HG03103 (cell line): ENCODE measurements around the gene WNT7B.

Experiments
- ATAC-seq: cut with Tn5 transposase; IDR thresholded peaks from one replicate; pipeline ENCODE4 v1.9.1; 2021; ENCODE audit warnings: low read depth; ENCODE audit not compliant: unreplicated experiment

Gene WNT7B

DNA sequence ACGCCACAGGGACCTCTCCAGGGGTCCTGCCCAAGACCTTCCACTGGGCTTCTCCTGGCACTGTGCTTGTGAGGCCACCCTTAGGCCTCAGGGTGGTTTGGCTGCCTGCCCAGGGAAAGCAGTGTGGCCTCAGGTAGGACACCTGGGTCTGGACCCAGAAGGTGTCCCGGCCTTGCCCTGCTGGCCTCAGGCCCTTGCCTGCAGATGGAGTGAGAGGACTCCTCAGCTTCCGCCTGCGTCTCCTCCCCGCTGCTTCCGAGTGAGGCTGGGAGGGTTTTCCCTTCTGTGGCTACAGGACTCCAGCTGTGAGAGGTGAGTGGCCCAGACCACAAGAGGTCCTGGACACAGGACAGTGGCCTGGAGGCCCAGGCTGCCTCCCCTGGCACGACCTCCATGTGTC is 60.4 kb downstream of the WNT7B start:
- ATAC-seq, result no peak

DNA sequence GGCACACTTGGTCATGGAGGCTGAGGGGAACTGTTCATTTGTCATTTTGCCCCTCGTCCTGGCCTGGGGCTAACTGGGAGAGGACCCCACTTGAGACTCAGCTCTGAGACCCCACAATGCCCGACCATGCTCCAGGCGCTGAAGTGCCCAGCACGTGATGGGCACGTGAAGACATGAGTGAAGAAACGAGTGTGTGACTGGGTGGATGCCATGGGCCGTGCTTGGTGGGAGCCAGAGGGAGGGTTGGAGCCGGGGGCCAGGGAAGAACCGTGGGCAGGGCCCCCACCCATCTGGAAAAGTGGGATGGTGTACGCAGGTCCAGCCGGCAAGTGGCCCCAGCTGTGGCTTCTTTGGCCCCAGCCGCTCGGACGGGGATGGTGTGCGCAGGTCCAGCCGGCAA is 61.1 kb downstream of the WNT7B start:
- no peak for ATAC-seq

DNA sequence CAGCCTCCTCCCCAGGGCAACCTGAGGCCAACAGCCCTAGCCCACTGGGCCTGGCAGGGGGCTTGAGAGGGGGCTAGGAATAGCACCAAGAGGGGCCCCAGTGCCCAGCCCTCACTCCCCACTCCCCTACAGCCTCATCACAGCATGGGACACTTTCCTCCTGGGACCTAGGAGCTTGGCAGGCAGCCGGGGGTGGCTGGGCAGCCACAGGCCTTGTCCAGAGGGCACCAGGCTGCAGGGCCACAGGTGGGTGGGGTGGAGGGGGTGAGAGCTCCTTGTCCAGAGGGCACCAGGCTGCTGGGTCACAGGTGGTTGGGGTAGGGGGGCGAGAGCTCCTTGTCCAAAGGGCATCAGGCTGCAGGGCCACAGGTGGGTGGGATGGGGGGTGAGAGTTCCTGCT is 61.8 kb downstream of the WNT7B start:
- ATAC-seq, result no peak

DNA sequence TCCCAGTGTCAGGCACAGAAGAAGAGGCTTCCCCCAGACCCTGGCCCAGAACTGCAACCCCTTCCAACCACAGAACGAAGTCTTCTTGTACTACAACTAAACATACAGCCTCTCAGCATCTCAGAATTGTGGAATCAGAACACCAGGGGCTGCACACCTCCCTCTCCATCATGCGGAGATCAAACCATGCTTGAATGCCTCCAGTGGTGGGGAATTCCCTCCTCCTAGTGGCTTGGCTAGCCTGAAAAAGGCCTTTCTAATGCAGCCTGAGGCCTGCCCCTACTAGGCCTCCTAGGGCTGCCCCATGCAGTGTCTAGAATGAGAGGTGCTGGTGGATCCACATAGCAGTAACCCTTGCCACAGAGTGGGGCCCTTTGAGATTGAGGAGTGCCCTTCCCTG is 62.7 kb downstream of the WNT7B start:
- ATAC-seq, result no peak

DNA sequence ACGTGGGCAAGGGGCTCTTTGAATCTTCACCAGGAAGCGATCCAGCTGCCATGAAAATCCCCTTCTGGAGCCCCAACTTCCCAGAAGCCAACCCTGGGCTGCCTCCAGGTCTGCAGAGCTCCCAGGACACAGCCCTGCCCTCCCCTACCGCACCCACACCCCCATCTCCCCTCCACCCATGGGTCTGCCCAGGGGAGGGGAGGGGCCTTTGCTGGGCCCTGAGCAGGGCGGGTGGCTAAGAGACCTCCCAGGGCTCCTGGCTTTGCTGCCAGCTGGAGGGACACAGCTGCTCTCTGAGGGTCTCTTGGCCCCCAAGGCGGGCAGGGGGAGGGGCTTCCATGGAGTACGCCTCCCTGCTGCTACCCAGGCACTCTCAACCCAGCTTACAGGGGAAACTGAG is 64.1 kb downstream of the WNT7B start:
- no peak for ATAC-seq

DNA sequence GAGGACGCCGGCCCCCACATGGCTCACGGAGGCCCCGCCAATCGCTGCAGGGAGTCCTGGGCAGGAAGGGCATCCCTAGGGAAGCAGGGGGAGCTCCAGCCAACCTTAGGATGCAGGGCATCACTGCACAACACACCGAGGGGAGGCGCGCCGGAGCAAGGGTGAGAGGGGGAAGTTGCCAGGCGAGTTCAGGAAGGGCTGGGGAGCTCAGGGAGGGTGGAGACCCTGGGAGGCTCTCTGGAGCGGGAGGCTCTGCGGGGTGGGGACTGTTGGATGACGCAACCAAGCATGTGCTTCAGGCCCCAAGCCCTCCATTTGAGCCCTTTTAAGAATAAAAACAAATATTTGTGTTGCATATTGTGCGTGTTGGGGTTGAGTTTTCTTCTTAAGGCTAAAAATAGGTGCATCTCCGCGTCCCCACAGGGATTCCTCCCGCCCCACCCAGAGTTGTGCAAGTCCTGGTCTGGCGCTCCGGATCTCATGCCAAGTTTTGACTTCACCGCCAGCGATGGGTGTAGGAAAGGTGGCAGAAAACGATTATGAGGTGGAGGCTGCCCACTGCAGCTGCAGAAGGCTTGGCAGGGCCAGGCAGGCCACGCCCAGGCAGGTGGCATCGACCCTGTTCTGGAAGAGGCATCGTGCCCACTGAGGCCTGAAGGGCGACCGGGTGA is 65.2 kb downstream of the WNT7B start:
- no peak for ATAC-seq

DNA sequence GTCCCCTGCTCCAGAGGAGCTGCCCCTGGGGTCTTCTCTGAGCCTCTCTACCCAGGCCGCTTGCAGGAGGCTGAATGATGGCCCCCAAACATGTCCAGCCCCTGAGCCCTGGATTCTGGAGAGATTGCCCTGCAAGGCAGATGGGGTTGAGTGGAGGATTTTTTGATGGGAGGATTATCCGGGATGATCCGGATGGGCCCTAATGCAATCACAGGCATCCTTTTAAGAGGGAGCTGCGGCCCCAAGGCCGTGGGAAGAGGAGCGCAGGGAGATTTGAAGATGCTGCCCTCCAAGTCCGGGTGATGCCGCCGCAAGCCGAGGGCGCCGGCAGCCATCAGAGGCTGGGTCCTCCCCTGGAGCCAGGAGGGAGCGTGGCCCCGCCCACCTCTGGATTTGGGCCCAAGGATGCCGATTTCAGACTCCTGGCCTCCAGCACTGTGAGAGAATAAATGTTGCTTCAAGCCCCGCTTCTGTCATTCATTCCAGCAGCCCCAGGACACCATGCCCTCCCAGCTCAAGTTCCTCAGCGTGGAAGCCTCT is 66.0 kb downstream of the WNT7B start:
- no peak for ATAC-seq

DNA sequence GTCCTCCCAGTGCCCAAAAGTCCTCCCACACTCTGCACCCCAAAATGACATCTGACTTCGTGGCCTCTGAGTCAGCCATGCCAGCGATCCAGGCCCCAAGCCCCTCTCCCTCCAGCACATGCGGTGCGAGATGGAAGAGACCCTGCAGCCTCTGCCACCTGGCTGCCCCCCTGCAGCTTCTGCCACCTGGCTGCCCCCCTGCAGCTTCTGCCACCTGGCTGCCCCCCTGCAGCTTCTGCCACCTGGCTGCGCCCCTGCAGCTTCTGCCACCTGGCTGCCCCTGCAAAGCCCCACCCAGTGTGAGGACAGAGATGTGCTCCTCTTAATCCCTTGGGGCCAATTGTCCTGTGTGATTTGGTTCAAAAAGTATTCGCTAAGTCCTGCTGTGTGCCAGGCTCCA is 68.0 kb downstream of the WNT7B start:
- no peak for ATAC-seq

DNA sequence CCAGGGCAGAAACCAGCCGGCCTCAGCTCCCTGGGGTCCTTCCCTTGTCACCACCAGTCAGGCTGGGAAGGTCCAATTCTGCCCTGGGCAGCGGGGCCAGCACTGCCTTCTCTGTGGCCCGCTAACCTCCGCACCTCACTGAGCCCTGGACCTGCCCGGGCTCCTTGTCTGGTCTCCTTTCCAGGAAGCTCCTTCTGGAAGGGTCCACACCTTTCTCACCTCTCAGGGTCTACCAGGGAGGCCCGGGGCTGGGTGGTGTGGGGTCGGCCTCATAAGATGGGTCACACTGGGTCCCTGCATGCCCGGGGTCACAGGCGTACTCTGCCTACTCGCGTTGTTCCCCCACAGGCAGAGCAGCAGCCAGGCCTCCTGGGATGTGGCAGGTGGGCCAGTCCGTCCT is 69.0 kb downstream of the WNT7B start:
- ATAC-seq, result no peak

DNA sequence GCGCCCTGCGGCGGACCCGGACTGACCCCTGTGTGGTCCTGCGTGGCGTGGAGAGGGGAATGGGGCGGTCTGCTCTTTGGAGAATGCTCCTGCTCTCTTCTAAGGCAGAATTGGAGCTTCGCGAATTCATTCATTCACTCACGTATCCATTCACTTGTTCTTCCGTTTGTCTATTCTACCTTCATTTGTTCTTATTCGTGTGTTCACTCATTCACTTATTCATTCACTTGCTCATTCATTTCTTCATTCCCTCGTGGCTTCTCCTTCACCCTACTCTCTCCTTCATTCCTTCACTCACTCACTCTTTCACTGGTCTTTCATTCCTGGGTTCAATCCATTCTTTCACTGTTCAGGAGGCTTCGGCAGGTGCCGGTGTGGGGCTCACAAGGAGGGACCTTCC is 69.6 kb downstream of the WNT7B start:
- no peak for ATAC-seq

DNA sequence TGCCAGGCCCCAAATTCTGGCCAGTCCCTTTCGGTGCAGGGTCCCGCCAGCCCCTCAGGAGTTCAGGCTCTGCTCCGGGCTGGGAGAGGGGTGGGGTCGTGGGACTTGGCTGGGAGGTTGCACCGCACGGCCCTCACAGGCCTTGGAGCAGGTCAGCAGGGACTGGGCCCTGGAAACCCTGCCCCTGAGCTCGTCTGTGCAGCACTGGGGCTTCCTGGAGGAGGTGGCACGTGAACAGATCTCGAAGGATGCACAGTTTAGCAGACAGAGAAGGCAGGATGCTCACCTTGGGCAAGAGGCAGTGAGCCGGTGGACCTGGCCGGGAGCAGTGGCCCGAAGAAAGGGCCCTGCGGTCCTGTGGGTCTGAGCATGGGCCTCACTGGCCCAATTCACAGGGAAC is 70.0 kb downstream of the WNT7B start:
- no peak for ATAC-seq

DNA sequence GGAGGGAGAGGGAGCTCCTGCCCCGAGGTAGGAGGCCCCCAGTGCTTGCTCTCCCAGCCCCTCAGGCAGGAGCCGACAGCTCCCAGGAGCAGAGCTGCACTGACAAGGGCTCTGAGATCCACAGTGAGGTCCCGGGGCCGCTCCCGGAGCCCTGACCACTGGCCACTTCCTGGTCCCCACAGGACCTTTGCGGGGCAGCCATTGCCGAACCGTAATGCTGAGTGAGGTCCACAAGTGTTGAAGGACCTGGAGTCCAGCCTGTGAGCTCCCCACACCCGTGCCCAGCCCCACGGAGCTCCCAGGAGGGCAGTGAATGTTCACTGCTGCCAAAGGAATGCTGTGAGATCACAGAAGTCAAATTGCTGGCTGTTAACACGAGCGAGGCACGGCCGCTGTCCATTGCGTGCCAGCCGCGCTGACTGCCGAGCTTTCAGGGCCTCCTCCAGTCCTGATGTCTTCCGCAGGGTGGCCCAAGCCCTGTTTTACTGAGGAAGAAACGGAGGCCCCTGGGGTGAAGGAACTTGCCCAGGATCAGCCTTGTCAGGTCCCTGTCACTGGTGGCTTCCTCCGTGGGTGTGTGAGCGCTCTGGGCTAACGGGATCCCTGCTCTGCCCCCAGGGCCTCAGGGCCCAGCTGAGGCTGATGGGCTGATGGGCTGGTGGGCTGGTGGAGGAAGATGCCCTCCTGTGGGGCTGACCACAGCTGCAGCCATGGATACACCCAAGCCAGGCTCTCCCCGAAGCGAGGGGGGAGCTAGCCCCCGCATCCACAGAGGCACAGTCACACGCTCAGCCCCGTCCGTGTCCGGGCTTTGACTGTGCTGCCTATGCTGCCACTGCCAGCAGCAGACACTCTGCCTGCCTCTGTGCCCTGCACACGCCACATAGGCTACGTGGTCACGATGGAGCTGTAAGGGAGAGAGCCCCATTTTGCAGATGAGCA is 70.8 kb downstream of the WNT7B start:
- no peak for ATAC-seq

DNA sequence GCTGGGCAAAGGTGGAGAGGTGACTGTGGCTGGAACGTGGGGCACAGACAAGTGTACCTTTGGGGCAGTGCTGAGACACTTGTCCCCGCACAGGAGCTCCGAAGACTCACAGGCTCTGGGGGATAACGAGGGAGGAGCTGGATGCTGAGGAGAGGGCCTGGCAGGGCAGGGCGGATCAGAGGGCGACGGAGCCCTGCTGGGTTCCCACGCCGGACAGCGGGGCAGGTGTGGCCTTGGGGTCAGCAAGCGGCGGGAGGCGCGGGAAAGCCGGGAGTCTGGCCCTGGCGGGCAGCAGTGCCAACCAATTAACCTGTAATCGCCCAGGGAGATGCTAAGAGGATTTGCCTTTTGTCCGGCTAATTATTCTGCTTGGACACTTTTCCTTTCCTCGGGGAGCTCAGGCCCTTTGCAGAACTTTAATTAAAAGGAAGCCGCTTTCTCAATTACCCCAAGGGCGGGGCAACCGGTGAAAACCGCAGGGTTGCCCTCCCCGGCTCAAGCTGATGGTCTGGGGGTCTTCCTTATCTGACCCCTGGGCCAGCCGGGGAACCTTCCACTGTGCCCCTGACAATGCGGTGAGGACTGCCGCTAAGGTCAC is 71.5 kb downstream of the WNT7B start:
- ATAC-seq, result no peak

DNA sequence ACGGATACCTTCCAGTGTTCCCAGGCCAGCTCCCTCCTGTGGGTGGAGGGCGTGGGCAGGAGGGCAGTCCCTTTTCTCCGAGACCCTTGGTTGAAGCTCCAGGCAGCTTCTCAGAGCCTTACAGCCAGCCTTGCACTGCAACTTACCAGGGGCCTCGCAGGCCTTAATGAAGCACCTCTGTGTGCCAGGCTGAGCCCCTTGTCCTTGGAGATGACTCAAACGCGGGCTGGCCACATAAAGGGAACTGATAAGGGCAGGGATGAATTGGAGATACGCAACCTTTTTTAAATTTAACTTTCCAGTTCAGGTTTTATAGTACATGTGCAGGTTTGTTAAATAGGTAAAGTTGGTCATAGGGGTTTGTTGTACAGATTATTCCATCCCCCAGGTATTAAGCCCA is 72.7 kb downstream of the WNT7B start:
- ATAC-seq, result no peak

DNA sequence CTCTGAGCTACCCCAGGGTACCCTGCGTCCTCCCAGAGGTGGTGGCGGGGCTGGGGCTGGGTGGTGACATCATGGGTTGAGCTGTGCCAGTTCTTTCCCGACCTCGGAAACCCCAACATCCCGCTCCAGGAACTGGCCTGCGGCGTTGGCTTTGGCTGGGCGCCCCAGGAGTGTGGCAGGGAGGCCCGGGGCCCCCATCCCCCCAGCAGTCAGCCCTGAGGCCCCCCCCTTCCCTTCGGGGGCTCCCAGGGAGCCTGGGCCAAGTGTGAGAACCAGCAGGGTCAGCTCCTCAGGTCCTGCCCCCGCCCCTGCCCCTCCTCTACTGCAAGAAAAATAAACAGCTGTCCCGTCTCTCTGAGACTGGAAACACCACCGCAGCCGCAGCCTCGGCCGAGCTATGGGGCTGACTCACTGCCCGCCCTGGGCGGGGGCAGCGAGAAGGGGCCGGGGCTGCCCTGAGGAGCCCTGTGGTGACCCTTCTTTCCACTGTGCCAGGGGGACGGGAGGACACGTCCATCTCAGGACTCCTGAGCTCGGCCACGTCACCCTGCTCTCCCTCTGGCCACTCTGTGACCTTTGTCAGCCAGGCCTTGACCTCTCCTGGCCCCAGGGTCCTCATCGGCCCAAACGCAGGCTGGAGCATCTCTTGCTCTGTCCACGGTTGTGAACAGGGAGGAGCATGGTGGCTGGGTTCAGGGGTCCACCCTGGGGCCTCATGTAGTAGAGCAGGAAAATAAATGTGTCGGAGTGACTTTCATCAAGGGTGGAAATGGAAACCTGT is 73.4 kb downstream of the WNT7B start:
- no peak for ATAC-seq

DNA sequence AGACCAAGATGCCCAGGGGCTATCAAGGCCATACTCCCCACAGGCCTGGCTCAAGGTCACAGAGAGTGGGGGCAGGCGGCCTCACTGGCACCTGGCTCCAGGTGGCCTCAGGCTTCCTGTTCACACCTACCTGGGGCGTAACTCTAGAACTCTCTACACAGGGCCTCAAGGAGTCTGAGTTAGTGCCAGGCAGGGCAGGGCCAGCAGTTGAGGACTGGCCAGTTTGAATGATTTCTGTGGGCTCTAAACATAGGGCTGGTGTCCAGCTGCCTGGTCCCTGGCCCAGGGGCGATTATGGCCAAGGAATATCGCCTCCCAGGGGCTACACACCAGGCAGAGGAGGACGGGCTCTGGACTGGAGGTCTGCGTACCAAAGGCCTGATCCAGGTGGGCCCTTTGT is 79.2 kb downstream of the WNT7B start:
- ATAC-seq, result no peak

DNA sequence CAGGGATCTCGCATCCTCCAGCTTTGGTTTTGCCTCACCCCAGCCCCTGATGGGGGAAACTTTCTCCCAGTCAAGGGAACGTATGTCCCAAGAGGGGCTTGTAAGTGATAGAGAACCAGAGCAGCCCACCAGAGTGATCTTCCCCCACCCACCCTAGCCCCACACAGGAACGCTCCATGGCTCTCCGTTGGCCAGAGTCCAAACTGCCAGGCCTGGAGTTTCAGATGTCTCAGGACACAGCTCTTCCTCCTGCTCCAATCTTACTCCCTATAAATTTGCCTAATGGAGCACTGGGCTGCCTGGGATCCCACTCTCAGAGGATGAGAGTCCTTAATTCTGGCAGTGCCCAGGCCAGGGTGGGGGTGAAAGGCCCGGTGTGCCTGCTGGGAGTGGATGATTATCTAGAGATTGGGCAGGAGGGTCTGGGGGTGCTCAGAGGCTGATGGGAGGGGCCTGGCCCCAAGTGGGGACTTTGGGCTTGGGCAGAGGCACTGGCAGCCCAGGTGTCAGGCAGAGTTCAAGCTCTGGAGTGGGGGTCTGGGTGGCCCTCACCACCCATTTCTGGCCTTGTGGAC is 79.9 kb downstream of the WNT7B start:
- ATAC-seq, result no peak

DNA sequence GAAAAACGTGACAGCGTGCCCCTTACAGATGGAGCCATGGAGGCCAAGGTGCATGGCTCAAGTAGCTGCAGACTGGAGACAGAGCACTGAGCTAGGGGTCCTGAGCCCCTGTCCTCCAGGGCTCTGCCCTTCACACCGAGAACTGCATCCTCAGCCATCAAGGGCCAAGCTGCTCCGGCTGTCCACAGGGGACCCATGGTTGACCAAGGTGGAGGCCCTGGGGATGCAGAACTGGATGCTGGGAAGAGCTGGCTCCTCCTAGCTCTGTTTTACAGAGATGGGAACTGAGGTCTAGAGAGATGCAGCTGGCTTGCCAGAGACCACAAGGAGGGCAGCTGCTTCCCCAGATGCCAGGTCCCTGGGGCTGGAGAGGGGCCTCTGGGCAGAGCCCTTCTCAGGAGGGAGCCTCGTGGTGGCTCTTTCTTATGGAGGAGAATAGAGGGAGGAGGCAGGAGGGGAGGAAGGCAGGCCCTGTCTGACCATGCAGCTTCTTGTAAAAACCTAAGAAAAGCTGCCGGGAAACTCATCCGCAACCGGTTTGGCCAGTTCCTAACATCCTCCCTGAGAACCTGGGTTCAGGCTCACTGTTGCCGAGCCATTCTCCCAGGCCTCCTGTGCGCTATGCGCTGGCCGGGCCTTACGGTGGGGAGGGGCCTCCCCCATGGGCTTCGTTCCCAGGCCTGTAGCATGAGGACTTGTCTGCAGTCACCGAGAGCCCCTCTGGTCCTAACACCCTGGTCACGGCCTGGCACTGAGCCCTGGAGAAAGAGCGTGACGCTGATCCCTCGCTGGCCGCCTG is 80.6 kb downstream of the WNT7B start:
- no peak for ATAC-seq

DNA sequence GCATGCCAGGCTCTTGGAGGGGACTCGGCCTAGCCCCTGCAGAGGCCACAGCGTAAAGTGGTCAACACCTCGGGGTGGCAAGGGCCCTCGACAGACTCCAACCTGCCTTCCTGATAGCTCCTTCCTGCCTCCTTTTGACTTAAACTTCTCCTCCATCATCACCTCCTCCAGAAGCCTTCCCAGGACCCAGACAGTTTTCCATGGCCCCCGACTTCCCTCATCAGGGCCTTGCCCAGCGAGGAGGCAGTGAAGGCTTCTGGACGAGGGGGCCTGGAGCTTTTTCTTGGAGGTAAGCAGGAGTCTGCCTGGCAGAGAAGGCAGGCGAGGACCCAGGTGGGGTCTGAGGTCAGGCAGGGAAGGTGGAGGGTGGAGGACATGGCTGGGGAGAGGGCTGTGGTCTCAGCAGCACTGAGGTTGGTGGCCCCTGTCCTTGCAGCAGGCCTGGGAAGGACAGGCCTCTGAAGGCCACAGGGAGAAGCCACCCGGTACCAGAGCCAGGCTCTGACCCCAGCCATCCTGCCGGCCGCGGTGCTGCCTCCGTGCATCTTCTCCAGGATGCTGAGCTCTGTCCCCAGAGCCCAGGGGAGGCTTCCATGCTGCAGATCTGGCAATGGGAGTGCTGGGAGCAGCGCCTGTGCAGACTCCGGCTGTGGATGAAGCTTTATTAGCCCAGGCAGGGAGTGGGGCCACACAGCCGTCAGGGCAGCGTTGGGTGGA is 81.4 kb downstream of the WNT7B start:
- ATAC-seq, result no peak
